Skin of body (tissue), 2 donors: ENCODE measurements around the gene SLC9A3. TPM values are rescaled to one million over a fixed set of nuclear protein-coding genes. Genes with fewer than 3 reads are reported as not detected.

ENCODE experiments used
- DNase-seq: peaks from one replicate; lab custom pipeline; 2025; lab: John Stamatoyannopoulos, UW
- total RNA-seq: library from RNA; depleted of rRNA; stranded (reverse); fragments of >200 nt; gene quantifications from one replicate; pipeline ENCODE4 v1.2.3, GENCODE V29; 2014

SLC9A3 gene
- total RNA-seq, 1 donor from 2014 or later = 1.5 TPM

DNA sequence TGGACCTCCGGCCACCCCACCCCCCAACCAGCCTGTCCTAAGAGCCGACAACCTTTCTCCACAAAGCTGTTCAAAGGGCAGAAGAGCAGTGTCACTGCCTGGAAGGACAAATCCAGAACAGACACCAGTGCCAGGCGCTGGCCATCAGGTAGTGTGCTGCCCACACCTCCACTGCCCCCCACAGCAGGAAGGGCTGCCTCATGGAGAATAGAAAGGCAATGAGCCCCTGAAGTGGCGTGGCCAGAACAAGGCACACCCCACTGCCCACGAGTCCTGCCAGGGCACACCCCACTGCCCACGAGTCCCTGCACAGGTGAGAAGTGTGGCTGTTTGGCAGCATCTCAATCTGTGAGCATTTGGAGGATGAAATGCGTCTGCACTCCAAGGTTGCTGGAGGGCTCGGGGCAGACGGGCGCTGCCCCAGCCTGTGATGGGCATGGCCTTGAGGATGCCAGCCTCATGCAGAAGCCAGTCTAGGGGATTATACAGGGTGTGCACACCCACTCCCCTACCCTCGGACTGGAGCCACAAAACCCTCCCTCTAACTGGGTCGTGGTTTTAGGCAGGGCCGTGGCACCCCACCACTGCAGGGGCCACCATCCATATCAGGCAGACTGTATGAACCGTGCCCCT, 2.3 kb upstream of the SLC9A3 start:
- DNase-seq = no peak

DNA sequence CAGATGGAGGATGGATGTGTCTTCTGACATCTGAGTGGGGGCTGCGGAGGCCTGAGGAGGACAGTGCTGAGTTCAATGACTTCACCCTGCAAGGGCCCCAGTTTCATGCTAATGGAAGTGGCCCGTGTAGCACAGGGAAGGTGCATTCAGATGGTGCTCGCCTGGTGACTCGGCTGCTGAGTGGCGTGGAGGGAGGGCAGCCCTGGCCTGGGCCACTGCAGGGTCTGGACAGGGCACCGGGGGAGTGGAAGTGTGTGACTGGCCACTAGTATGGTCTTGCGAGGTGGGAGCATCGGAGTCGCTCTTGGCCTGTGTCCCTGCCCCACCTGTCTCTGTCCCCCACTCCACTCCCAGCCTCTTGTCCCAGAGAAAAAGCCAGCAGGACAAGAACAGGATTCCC, 1.7 kb upstream of the SLC9A3 start:
- no peak for DNase-seq

DNA sequence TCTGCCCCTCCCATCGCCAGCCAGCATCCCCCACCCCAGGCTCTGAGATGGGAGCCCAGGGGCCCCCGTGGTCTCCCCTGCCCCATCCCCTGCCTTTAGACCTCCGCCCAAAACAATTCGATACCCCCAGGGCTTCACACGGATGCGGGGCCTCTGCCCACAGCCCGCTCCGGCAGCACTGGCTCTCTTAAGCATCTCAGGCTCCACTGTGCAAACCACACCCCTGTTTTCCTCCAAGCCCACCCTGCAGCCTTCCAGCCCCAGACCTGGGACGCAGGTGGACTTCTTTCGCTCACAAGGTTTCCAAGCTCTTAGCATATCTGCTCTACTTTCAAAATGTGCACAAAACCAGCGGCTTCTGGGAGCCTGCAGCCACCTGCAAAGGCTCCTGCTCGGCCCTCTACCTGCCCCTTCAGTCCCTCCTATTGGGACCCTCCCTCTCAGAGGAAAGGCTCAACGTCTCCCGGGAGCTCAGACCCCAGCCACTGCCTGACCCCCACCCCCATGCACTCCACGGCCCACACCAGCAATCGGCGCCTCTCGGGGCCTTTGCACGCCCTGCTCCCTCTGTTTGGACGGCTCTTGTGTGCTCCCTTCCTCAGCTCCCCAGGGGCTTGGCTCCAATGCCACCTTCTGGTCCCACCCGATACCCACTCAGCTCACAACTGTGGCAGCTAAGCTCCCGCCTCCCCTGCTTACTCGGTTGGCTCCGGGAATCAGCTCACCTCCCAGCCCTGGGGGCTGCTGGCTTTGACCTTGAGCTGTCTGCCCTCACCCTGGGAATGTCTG, 918 bp upstream of the SLC9A3 start:
- no peak for DNase-seq

DNA sequence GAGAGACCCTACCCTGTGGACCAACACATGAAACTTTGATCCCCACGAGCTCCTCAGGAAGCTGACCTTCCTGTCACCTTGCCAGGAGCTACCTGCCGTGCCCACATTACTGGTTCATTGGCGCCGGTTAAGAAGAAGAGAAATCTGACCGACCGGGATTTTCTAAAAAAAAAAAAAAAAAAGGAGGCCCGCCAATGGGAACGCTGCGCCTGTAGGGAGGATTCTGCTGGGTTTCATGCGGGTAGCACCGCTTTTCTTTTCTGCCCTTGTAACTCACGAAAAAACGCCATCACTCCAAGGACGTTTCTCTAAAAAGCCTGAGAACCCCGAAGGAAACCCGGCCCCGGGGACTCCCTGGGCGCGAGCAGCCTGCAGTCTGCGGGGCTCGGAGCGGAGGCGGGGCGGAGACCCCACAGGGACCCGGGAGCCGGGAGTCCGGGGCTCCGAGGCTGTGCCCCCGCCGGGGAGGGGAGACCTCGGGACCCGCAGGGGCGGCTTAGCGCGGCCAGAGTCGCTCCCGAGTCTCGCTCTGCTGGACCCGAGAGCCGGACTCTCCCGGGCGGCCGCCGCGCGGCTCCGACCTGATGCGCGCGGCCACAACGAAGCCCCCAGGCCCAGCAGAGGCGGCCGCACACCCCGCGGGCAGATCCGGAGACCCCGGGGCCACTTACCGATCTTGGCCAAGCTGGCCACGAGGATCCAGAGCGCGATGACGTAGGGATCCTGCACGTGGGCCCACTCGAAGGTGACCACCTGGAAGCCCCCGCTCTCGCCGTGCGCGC, 617 bp downstream of the SLC9A3 start:
- no peak for DNase-seq

DNA sequence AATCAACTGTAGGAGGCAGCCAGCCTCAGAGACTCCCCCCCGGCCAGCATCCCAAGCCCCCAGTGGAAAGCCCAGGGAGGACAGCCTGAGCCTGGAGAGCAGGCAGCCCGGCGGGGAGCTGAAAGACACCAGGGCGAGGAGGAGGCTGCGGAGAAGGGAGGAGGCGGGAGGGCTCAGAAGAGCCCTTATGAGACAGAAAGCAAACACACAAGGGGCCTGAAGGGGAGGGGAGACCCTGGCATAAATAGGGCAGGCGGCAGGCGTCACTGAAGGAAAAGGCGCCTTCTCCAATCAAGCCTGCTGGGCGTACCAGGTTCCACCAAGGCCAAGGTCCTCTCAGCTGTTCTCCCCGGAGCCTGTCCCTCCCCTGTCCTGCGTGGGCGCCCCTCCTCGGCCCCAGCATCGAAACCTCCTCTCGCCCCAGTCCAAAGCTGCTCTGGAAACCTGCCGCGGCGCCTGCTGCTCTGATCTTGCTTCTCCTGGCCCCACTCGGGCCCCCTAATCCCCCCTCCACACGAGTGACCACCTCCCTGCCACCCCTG, 1.3 kb downstream of the SLC9A3 start:
- DNase-seq = no peak

DNA sequence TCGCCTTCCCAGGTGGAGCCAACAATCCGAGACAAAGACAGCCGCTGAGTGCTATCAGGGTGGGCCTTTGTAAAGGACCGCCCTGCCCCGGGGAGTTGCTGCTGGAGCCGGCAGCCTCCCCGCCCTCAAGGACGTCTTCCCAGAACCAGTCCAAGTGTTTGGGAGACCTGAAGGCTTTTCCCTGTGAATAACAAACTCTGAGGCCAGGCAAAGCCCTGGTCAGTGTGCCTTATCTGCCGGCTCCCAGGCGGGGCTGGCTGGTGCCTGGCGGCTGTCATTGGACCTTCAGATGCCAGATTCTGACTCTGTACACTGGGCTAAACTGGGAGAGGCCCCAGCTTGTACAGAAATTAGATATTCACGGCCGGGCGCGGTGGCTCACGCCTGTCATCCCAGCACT, 2.1 kb downstream of the SLC9A3 start:
- DNase-seq = no peak

DNA sequence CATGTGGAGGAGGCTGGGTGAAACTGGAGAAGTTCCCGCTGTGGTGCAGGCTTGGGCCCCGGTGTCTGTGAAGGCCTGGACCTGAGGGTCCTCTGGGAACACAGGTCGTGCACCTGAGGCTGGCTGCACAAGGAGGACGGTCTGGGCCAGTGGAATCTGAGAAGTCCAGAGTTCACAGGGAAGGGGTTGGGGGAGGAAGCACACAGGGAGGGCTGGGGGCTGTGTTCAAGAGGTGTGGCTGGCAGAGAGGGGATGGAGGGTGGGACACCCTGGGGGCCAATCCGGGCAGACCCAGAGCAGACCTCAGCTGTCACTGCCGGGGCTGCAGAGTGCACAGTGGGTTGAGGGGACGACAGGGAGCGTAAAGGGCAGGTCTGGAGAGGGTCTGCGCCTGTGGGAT, 2.6 kb downstream of the SLC9A3 start:
- DNase-seq = no peak

DNA sequence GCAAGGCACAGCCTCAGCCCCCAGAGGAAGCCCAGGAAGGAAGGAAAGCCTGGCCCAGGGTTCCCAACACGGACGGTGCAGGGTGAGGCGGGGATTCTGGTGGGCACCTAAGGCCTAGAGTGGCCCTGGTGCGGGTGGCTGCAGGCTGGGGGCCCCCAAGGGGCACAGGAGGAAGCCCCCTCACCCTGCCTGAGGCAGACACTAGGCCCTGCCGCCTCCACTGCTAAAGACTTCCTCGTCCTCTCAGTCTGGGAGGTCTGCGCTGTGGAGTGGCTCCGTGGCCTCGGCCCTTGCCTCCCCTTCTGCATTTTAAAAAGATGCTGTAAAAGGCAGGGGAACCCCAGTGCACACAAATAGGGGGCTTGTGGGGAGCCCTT, 3.4 kb downstream of the SLC9A3 start:
- no peak for DNase-seq

DNA sequence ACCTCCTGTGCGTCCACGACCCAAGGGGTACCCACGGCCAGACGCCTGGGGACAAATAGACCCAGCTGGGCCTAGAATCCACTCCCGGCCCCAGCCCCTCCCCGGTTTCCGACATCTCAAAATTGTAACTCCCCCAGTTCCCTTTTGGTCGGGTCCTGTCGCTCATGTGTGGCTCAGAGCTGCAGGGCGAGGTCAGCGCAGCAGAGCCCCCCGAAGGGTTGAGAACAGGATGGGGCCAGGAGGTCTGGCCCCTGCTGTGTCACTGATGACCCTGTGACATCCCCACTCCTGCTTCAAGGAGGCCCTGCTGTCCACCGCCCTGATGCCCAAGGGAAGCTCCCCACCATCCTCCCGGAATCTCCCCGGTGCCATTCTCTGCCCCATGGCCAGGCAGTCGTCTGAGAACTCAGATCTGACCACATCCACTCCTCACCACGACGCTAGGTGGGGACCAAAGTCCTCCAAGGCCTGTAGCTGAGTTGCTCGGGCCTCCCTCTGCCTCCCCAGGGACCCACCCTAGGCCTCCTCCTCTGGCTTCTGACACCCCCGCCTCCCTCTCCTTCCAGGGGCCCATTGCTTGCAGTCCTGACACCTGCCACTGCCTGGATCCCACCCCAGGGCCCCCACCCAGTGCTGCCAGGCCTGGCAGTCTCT, 3.9 kb downstream of the SLC9A3 start:
- no peak for DNase-seq

DNA sequence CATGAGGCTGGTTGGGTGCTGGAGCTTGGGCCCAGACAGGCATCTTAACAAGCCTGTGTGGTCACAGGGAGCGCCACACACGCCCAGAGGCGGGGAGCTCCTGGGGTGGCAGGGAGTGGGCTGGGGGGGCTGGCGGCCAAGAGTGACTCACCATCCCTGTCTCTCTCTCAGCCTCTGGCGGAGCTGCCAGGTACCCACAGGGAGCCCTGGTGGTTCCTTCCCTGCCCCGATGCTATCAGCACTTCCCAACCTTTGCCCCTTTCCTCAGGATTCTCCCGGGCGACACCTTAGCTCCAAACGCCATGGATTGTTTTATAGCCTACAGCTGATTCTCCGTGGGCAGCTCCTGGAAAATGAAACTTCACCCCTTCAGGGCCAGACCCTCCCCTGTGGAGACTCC, 5.5 kb downstream of the SLC9A3 start:
- DNase-seq = no peak

DNA sequence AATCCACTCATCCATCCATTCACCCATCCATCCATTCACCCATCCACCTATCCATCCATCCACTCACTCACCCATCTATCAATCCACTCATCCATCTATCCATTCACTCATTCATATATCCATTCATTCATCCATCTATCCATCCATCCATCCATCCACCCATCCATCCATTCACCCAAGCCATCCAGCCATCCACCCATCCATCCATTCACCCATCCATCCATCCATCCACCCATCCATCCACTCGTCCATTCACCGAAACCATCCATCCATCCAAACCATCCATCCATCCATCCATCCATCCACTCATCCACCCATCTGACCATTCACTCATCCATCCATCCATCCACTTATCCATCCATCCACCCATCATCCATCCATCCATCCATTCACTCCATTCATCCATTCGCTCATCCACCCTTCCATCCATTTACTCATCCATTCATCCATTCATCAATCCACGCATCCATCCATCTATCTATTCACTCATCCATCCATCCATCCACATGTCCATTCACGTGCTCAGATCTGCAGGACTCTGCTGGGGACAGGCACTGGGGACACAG, 6.6 kb downstream of the SLC9A3 start:
- no peak for DNase-seq

DNA sequence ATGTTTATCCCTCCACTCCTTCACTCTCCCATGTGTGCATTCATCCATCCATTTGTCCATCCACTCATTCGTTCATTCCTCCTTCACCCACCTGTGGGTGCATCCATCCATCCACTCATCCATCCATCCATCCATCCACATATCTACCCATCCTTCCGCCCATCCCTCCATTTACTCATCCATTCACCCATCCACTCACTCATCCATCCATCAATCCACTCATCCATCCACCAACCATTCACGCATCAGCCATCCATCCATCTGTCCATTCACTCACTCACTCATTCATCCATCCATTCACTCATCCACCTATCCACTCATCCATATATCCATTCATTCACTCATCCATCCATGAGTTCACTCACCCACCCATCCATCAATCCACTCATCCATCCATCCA, 7.3 kb downstream of the SLC9A3 start:
- DNase-seq = no peak

DNA sequence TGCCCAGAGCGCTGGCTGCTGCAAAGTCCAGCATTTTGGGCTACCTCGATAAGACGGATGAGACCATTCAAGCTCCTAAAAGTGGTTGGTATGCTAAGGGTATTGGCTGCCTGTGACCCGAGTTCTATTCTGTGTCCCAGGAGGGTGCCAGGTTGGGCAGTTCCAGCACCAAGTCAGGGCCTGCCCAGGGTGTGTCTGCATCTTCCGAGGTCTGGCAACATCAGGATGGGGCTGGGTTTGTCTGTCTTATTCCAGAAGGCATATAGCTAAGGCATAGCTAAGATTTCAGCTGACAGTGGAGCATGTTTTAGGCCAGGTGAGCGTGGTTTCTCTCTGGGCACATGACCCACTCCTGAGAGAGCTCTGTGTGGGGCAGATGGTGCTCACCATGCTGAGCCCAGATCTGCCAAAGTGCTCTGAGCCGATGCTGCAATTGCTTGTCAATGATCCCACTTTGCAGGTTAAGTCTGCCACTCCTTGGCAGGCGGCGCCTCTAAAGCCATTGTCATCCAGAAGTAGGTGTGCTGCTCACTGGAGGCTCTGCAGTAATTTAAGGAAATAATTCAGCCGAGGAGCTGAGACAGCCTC, 7.8 kb downstream of the SLC9A3 start:
- DNase-seq = no peak

DNA sequence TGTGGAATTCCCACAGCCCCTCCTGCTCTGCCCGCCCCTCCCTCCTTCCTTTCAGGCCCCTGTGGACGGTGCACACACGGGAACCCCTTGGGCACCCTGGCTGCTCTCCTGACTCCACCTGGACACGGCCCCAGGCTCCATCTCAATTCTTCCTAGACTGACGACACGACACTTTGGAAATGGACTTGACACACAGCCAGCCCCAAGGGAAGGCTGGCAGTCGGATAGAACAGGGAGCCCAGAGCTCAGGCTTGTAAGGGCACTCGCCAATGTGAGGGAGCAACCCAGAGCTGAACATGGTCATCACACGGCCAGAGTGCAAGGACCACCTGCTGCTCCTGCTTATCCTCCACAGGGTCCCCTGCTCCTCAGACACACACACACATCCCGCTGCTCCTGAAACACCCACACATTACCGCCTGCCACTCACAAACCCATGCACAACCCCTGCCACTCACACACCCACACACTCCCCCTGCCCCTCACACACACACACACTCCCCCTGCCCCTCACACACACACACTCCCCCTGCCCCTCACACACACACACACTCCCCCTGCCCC, 8.9 kb downstream of the SLC9A3 start:
- DNase-seq = no peak

DNA sequence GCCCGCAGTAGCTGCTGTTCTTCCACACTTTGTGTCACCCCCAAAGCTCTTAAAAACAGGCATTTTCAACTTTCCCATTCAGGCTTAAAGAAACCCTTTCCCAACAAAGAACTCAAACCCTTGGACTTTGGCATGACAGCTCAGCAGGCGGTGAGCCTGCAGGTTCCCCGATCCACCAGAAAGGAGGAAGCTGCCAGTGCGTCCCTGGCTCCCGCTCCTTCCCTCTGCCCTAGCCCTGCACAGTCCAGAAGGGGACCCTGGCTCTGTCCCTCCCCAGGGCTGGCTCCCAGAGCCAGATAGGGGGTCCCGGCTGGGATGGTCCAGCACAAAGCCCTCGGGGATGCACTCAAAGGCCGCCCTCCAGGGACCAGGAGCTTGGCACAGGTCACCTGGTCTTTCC, 9.6 kb downstream of the SLC9A3 start:
- no peak for DNase-seq

DNA sequence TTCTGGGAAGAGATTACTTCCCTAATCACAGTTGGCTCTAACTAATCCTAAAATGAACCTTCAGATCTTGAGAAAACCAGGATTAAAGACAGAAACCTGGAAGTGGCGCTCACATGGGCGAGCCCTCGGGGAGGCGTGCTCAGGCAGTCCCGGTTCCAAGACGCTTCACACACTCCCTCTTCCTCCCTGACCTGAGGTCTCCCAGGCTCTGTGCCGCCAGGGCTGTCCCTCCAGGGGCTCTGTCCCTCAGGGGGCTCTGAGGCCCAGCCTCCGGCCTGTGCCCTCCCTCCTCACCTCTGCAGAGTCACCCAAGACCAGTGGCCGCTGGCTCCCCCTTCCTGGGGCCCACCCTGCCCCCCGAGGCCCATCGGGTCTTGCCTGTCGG, 10.2 kb downstream of the SLC9A3 start:
- DNase-seq = no peak

DNA sequence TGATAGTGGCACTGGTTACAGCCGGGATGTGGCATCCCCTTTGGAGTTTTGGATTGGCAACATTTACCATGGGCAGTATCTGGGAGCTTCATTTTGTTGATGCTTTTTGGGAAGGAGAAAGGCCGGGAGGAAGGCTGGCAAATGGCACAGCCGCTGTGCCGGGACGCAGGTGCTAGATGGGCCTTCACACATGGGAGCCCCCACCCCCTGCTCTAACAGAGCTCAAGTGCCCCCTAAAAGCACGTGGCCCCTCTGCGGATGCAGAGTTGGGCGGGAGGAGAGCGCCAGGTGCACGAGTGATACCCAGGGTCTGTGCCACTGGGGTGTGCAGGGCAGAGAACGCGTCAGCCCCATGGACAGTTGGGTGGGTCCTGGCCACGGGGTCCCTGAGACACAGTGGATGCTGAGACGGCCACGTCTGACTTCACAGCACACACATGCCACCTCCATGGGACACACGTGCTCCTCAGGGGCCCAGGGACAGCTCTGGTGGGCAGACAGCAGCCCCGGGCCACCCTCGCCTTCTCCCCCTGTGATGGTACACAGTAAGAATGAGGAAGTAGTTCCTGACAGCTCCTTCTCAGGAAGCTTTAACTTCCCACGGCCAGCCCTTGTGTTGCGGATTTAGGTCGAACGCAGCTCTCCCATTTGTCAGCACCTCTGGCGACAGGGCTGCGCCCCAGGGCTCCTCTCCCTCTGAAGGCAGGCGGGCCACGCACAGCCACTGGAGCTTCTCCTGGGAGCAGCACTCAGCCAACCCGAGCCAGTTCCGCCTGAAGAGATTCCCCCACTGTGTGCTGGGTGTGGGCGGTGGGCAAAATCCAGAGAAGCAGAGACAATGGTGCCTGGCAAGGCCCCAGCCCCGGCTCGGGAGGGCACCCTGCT, 10.8 kb downstream of the SLC9A3 start:
- no peak for DNase-seq

DNA sequence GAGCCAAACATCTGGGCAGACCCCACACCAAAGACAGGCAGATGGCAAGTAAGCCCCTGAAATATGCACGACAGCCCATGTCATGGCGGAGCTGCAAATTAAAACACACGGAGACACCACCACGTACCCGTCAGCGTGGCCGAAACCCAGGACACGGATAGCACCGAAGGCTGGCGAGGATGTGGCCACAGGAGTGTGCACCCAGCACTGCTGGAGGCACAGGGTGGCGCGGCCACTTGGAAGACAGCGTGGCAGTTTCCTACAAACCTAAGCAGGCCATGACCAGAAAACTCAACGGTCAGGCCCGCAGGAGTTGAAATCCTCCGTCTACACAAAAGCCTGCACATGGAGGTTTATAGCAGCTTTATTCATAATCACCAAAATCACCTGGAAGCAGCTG, 12.8 kb downstream of the SLC9A3 start:
- DNase-seq = no peak

DNA sequence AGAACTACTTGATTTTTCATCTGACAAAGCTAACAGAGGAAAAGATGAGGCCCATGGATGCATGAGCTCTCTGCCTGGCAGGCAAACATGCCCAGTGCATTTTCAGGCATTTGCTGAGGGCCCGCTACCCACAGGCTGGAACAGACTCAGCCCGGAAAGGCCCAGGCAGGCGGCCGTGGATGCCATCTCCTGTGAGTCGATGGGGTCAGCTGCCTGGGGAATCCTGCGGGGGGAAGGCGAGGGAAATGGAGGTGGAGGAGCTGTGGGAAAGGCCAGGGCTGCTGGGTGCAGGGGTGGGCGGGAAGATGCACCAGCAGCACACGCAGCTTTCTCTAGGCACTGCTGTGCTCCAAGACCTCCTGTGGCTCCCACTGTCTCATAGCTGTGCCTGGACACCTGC, 13.7 kb downstream of the SLC9A3 start:
- DNase-seq = no peak
